H1 (cell line): ENCODE data around the gene SCN2B. TPM values are rescaled to one million over a fixed set of nuclear protein-coding genes. Genes with fewer than 3 reads are reported as not detected.

Experiments used
- CTCF ChIA-PET: fragments of 300-600 bp; sonication (Branson Sonifier 250); formaldehyde crosslinking; loops from one replicate; lab custom pipeline; 2021; ENCODE audit not compliant: partially characterized antibody; lab: Charles Lee
- POLR2A ChIA-PET: fragments of 300-600 bp; sonication (Branson Sonifier 250); formaldehyde crosslinking; loops from one replicate; lab custom pipeline; 2021; ENCODE audit warnings: inconsistent platforms; ENCODE audit not compliant: partially characterized antibody; lab: Charles Lee
- DNase-seq, 2 experiments: peaks; one replicate each; pipeline versions ENCODE4 v3.0.0 to v3.0.0-alpha.2; 2010 to 2022; ENCODE audit warnings: low spot score in 2 of 2, low read depth in 1 of 2, mixed read lengths in 1 of 2
- FAIRE-seq: peaks from 2 replicates; lab custom pipeline; 2011; peaks lifted over from hg19 to GRCh38; lab: Jason Lieb, UNC
- H2AFZ ChIP-seq: 2 replicates; pipeline ENCODE4 v1.8.1; 2012; ENCODE audit warnings: low read length, inconsistent platforms
- H2AK5ac ChIP-seq: 2 replicates; pipeline ENCODE4 v1.6.1; 2013; ENCODE audit warnings: low read depth, low read length
- H2BK120ac ChIP-seq: replicated peaks from 2 replicates; pipeline ENCODE3; 2013; ENCODE audit warnings: low read depth, low read length, inconsistent platforms
- H2BK12ac ChIP-seq: 2 replicates; pipeline ENCODE4 v1.6.1; 2013; ENCODE audit warnings: low read depth, low read length
- H2BK15ac ChIP-seq: 2 replicates; pipeline ENCODE4 v1.6.1; 2013; ENCODE audit warnings: low read length
- H2BK20ac ChIP-seq: 2 replicates; pipeline ENCODE4 v1.6.1; 2013; ENCODE audit warnings: low read length
- H2BK5ac ChIP-seq: 2 replicates; pipeline ENCODE4 v1.6.1; 2013; ENCODE audit warnings: low read depth, low read length
- H3K14ac ChIP-seq: 2 replicates; pipeline ENCODE4 v1.6.1; 2013; ENCODE audit warnings: inconsistent platforms; ENCODE audit not compliant: insufficient read length
- H3K18ac ChIP-seq: 2 replicates; pipeline ENCODE4 v1.6.1; 2013; ENCODE audit warnings: low read length; ENCODE audit errors: extremely low read depth
- H3K23ac ChIP-seq: 2 replicates; pipeline ENCODE4 v1.6.1; 2013; ENCODE audit warnings: inconsistent platforms; ENCODE audit not compliant: insufficient read length
- H3K23me2 ChIP-seq: 2 replicates; pipeline ENCODE4 v1.6.1; 2013; ENCODE audit warnings: low read depth, low read length
- H3K27ac ChIP-seq: 2 replicates; pipeline ENCODE4 v1.6.1; 2011; ENCODE audit warnings: low read depth, low read length, inconsistent platforms
- H3K27me3 ChIP-seq, 4 experiments: replicated peaks in 1 of 4; 1 replicate in 1 of 4; 2 replicates in 3 of 4; pipeline versions ENCODE4 v1.6.1 to v1.8.1; 2011 to 2013; ENCODE audit warnings: low read length in 3 of 4, mild to moderate bottlenecking in 3 of 4, inconsistent platforms in 2 of 4, mixed read lengths in 2 of 4, moderate library complexity in 1 of 4; ENCODE audit not compliant: control insufficient read depth in 3 of 4, insufficient read depth in 3 of 4; ENCODE audit errors: extremely low read depth in 1 of 4
- H3K36me3 ChIP-seq, 4 experiments: 2 replicates each; pipeline versions ENCODE4 v1.6.1 to v1.8.1; 2011 to 2013; ENCODE audit warnings: mild to moderate bottlenecking in 4 of 4, low read length in 3 of 4, moderate library complexity in 2 of 4, control low read depth in 1 of 4, inconsistent platforms in 1 of 4; ENCODE audit not compliant: insufficient read depth in 4 of 4, control insufficient read depth in 2 of 4
- H3K4ac ChIP-seq: replicated peaks from 2 replicates; pipeline ENCODE3; 2013; ENCODE audit warnings: low read length, low read depth, mixed read lengths, inconsistent platforms; ENCODE audit not compliant: insufficient read length
- H3K4me1 ChIP-seq, 4 experiments: replicated peaks in 1 of 4; 1 replicate in 1 of 4; 2 replicates in 3 of 4; pipeline versions ENCODE4 v1.6.1 to v1.8.1; 2011 to 2013; ENCODE audit warnings: low read length in 3 of 4, inconsistent platforms in 2 of 4, mixed read lengths in 1 of 4; ENCODE audit not compliant: insufficient read depth in 4 of 4, control insufficient read depth in 3 of 4
- H3K4me2 ChIP-seq, 2 experiments: 2 replicates each; pipeline versions ENCODE4 v1.6.1 to v1.8.1; 2011 to 2013; ENCODE audit warnings: low read depth in 2 of 2, low read length in 2 of 2, control low read depth in 1 of 2, inconsistent platforms in 1 of 2, mild to moderate bottlenecking in 1 of 2; ENCODE audit not compliant: insufficient read depth in 1 of 2
- H3K4me3 ChIP-seq, 4 experiments: fragments of 200-600, 300-600 bp in 1 of 4; sonication (generic), shearing (Covaris generic), sonication (Bioruptor Twin) in 1 of 4; 2 replicates each; pipeline versions ENCODE4 v1.5.1 to v1.8.1; 2011 to 2016; ENCODE audit warnings: low read length in 4 of 4, low read depth in 3 of 4, control low read depth in 2 of 4, inconsistent platforms in 2 of 4, mild to moderate bottlenecking in 2 of 4, mixed read lengths in 1 of 4, moderate library complexity in 1 of 4; ENCODE audit not compliant: insufficient read depth in 2 of 4; ENCODE audit errors: extremely low read depth in 1 of 4
- H3K56ac ChIP-seq: replicated peaks from 2 replicates; pipeline ENCODE3; 2013; ENCODE audit warnings: low read depth, mild to moderate bottlenecking, mixed read lengths, low read length, inconsistent platforms; ENCODE audit not compliant: insufficient read length
- H3K79me1 ChIP-seq: 2 replicates; pipeline ENCODE4 v1.6.1; 2013; ENCODE audit warnings: low read depth, low read length, control low read depth
- H3K79me2 ChIP-seq, 2 experiments: 2 replicates each; pipeline versions ENCODE4 v1.6.1 to v1.8.1; 2012 to 2013; ENCODE audit warnings: low read length in 2 of 2, mild to moderate bottlenecking in 2 of 2, inconsistent platforms in 1 of 2; ENCODE audit not compliant: insufficient read depth in 2 of 2, control insufficient read depth in 1 of 2
- H3K9ac ChIP-seq, 4 experiments: replicated peaks in 1 of 4; 1 replicate in 1 of 4; 2 replicates in 3 of 4; pipeline versions ENCODE4 v1.6.1 to v1.8.1; 2011 to 2013; ENCODE audit warnings: low read depth in 3 of 4, low read length in 3 of 4, control low read depth in 2 of 4, mild to moderate bottlenecking in 2 of 4, moderate library complexity in 2 of 4, inconsistent platforms in 1 of 4; ENCODE audit errors: extremely low read depth in 1 of 4
- H3K9me3 ChIP-seq, 2 experiments: 2 replicates each; pipeline versions ENCODE4 v1.6.1 to v1.8.1; 2012 to 2013; ENCODE audit warnings: mild to moderate bottlenecking in 2 of 2, moderate library complexity in 2 of 2, control low read depth in 1 of 2, inconsistent platforms in 1 of 2, low read depth in 1 of 2, low read length in 1 of 2, mixed read lengths in 1 of 2; ENCODE audit not compliant: insufficient read depth in 2 of 2
- H4K20me1 ChIP-seq, 2 experiments: replicated peaks in 1 of 2; 2 replicates each; pipeline versions ENCODE3 to v1.8.1; 2011 to 2013; ENCODE audit warnings: inconsistent platforms in 2 of 2, low read length in 2 of 2, mild to moderate bottlenecking in 1 of 2; ENCODE audit not compliant: insufficient read depth in 2 of 2, control insufficient read depth in 1 of 2
- H4K5ac ChIP-seq: 2 replicates; pipeline ENCODE4 v1.6.1; 2013; ENCODE audit warnings: low read length, low read depth, mixed read lengths, inconsistent platforms; ENCODE audit not compliant: insufficient read length
- H4K8ac ChIP-seq: 2 replicates; pipeline ENCODE4 v1.8.0; 2013; ENCODE audit warnings: mild to moderate bottlenecking, moderate library complexity, low read length, inconsistent platforms; ENCODE audit not compliant: insufficient read depth; ENCODE audit errors: extremely low read depth
- H4K91ac ChIP-seq: replicated peaks from 2 replicates; pipeline ENCODE3; 2013; ENCODE audit warnings: low read length, mixed read lengths, inconsistent platforms; ENCODE audit not compliant: insufficient read length
- CBX5 ChIP-seq: fragments of 300-800, 300-1000 bp; sonication (generic); IDR thresholded peaks from 2 replicates; pipeline ENCODE4 v1.7.1; 2016; ENCODE audit warnings: antibody characterized with exemption, low read length, low read depth
- CBX8 ChIP-seq: fragments of 300-800, 300-1000 bp; sonication (generic); IDR thresholded peaks from 2 replicates; pipeline ENCODE4 v1.7.1; 2016; ENCODE audit warnings: low read depth, low read length, borderline replicate concordance
- CEBPB ChIP-seq: IDR thresholded peaks from 2 replicates; pipeline ENCODE4 v1.6.1; 2012; ENCODE audit warnings: low read depth, low read length
- EZH2 ChIP-seq: fragments of 200-600 bp; sonication (generic); IDR thresholded peaks from 2 replicates; pipeline ENCODE4 v1.7.1; 2012; ENCODE audit warnings: low read depth, mild to moderate bottlenecking, moderate library complexity, low read length, inconsistent platforms; ENCODE audit not compliant: severe bottlenecking
- PHF8 ChIP-seq: fragments of 200-600 bp; sonication (generic); conservative IDR thresholded peaks from 2 replicates; pipeline ENCODE4 v1.7.1; 2012; ENCODE audit warnings: low read depth, mild to moderate bottlenecking, inconsistent platforms, low read length, moderate library complexity
- POLR2AphosphoS5 ChIP-seq: IDR thresholded peaks from 2 replicates; pipeline ENCODE4 v1.6.1; 2011; ENCODE audit warnings: low read depth, low read length
- RNF2 ChIP-seq: fragments of 200-900, 300-1000 bp; sonication (generic); IDR thresholded peaks from 2 replicates; pipeline ENCODE4 v1.7.1; 2016; ENCODE audit warnings: borderline replicate concordance, low read depth, mild to moderate bottlenecking, antibody characterized with exemption, low read length; ENCODE audit not compliant: poor library complexity, severe bottlenecking; ENCODE audit errors: missing control alignments
- WGBS, 2 experiments: shearing (Covaris generic) in 1 of 2; methylation state at CpG; one replicate each; pipeline versions ENCODE4 v1.1.6 to v1.1.7; 2013 to 2015; ENCODE audit warnings: low lambda C conversion rate in 2 of 2, mixed read lengths in 2 of 2, inconsistent platforms in 1 of 2, low coverage in 1 of 2, missing lambda C conversion rate in 1 of 2; ENCODE audit not compliant: insufficient replicate concordance in 2 of 2, insufficient coverage in 1 of 2, insufficient read length in 1 of 2; ENCODE audit errors: extremely low coverage in 1 of 2, missing lambda C conversion rate in 1 of 2; 5-methylcytosine and 5-hydroxymethylcytosine counted together
- polyA plus RNA-seq, 7 experiments: library from polyadenylated mRNA; depleted of rRNA in 3 of 7; stranded (reverse) in 5 of 7; unstranded in 2 of 7; fragments of >200 nt in 5 of 7; fragments of 200-250 nt in 2 of 7; gene quantifications; 1 replicate in 5 of 7; 2 replicates in 1 of 7; 4 replicates in 1 of 7; pipeline versions ENCODE4 v1.2.1 to v1.2.3, GENCODE V29; 2011 to 2013; ENCODE audit warnings: missing spikeins in 2 of 7, mixed read lengths in 2 of 7
- total RNA-seq: library from RNA; stranded (reverse); fragmentation: NEBNext Ultra II Directional; extraction: Animal tissue kit (Norgen Biotek cat#: 25700); gene quantifications from 2 replicates; pipeline ENCODE4 v1.2.1, GENCODE V29; 2021

SCN2B gene
- total and polyA plus RNA-seq, 2 of the 8 experiments (the other 6 are each of a cell fraction or from before 2014, with no cell fraction given), result 0.14 to 0.24 TPM

DNA sequence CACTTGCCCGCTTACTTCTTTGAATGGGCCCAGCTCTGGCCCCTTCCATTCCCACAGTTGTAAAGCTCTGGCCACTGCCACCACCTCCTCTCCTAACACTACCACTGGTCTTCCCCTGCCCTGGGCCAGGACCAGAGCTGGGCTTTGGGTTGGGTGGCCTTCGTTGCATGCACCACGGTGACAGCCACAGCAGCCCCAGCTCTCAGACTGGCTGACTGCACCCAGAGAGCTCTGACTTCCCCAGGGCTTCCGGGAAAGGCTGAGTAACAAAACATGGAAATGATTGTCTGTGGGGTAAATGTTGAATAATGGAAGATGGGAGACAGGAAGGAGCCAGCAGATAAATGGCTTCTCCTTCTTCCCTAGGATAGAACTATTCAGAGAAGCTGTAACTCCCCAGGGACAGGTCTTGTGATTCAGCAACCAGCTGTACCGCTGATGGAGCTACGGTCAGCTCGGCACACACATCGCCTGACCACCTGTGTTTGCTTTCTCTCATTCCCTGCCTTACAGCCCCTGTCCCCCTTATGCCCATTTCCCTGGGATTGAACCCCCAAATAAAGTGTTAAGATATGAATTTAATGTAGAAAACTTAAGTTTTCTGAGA lies 51.4 kb downstream of the SCN2B start:
- no peak overlapping the region for H2AFZ ChIP-seq
- no peaks in the 10 kb centered on the region; the same call in 1 of the 2 replicates for H3K23me2 ChIP-seq
- H3K36me3 ChIP-seq, result no peaks in the 10 kb centered on the region
- H4K20me1 ChIP-seq, result no peaks in the 10 kb centered on the region
- H2BK120ac ChIP-seq, result no peak overlapping the region
- H4K8ac ChIP-seq, result no peak overlapping the region
- H3K14ac ChIP-seq, result no peak overlapping the region
- no peak overlapping the region for H3K9ac ChIP-seq
- FAIRE-seq, result no peak
- H3K4me3 ChIP-seq, result no peak overlapping the region
- H4K91ac ChIP-seq, result no peak overlapping the region
- peaks cover 0 to 2% (median 0%) of the 10 kb centered on the region in 4 experiments; a peak in 1 of 7 replicates for H3K4me1 ChIP-seq
- no peaks in the 10 kb centered on the region for H3K79me2 ChIP-seq
- no peak overlapping the region for H2BK5ac ChIP-seq
- no peak overlapping the region for H2AK5ac ChIP-seq
- ChIA-PET POLR2A (interaction anchor here (1.7 kb wide), 1 partner anchor 8 kb away, joined by 6 read pairs; no protein-coding TSS in a partner anchor), CTCF (interaction anchor here (0.5 to 1.8 kb wide), 9 partner anchors 9 to 1231 kb away, joined by 3 to 7 read pairs (median 3); no protein-coding TSS in a partner anchor)
- H3K9me3 ChIP-seq, result no peaks in the 10 kb centered on the region
- TF ChIP-seq PHF8, result no peak
- no peak for TF ChIP-seq CBX5
- TF ChIP-seq POLR2AphosphoS5, result no peak
- TF ChIP-seq RNF2, result no peak
- TF ChIP-seq CEBPB, result no peak
- TF ChIP-seq EZH2, result no peak
- no peak for TF ChIP-seq CBX8
- no peak overlapping the region for H3K4me2 ChIP-seq
- H3K23ac ChIP-seq, result no peak overlapping the region
- H2BK12ac ChIP-seq, result no peak overlapping the region
- WGBS, 2 experiments, result 89% methylated on average over 8 of the region's 8 CpGs; no CpG with 5 or more reads in 1 of the 2 experiments
- H3K4ac ChIP-seq, result peak overlapping the region; percentile 8
- no peak overlapping the region for H2BK15ac ChIP-seq
- H3K27me3 ChIP-seq, result no peaks in the 10 kb centered on the region
- no peak overlapping the region for H3K56ac ChIP-seq
- H3K79me1 ChIP-seq, result no peaks in the 10 kb centered on the region
- H2BK20ac ChIP-seq, result no peak overlapping the region
- no peak overlapping the region for H3K18ac ChIP-seq
- no peak overlapping the region for H3K27ac ChIP-seq
- DNase-seq, result no peak
- no peak overlapping the region for H4K5ac ChIP-seq
